ENCODE data around the gene TBL1X. TPM values are rescaled to one million over a fixed set of nuclear protein-coding genes. Genes with fewer than 3 reads are reported as not detected.

TBL1X gene
- total and polyA plus RNA-seq, 2 of the 4 experiments (the other 2 are of a cell fraction) = 16.2 to 20.8 TPM

GRCh38 chrX:9440116-9440844 is 24.6 kb upstream of the TBL1X start:
- Histone ChIP-seq H2AFZ (replicated peaks; ENCODE audit: low read length, poor library complexity) (no peak overlapping the region), H2BK5ac (ENCODE audit: low read depth, low read length, poor library complexity, severe bottlenecking) (no peak overlapping the region), H2BK15ac (ENCODE audit: low read depth, low read length) (no peak overlapping the region), H3K79me1 (ENCODE audit: low read depth in 1 of 2, low read length in 2 of 2) (no peaks in the 10 kb centered on the region), H3K4ac (ENCODE audit: low read depth, low read length) (no peak overlapping the region), H4K8ac (ENCODE audit: low read depth in 2 of 2, low read length in 2 of 2) (no peak overlapping the region), H3K4me1 (ENCODE audit: control insufficient read depth, insufficient read depth, low read length) (peaks cover 1% of the 10 kb centered on the region; the same call in 1 of the 2 replicates), H4K91ac (ENCODE audit: insufficient read depth, low read depth, low read length) (no peak overlapping the region), H3K18ac (ENCODE audit: low read depth, low read length) (no peak overlapping the region), H3K4me3 (ENCODE audit: insufficient read depth, low read depth, low read length) (no peak overlapping the region), H2BK120ac (ENCODE audit: low read depth, low read length) (no peak overlapping the region), H3K27ac (ENCODE audit: insufficient read depth, low read length) (no peak overlapping the region), H2AK9ac (replicated peaks; ENCODE audit: low read depth, low read length, poor library complexity) (no peak overlapping the region), H3K9me1 (ENCODE audit: insufficient read depth, low read length) (no peaks in the 10 kb centered on the region), H2BK20ac (ENCODE audit: low read depth, low read length) (no peak overlapping the region), H3K36me3 (ENCODE audit: control insufficient read depth, insufficient read depth, low read length) (no peaks in the 10 kb centered on the region), H3K27me3 (ENCODE audit: control insufficient read depth, insufficient read depth, low read length) (no peaks in the 10 kb centered on the region), H3K9ac (ENCODE audit: low read depth, low read length) (no peak overlapping the region), H3K4me2 (ENCODE audit: low read depth, low read length) (no peak overlapping the region), H2AK5ac (ENCODE audit: low read depth, low read length) (no peak overlapping the region), H3K9me3 (ENCODE audit: control insufficient read depth, insufficient read depth, low read length) (no peaks in the 10 kb centered on the region; the same call in 1 of the 2 replicates), H4K20me1 (ENCODE audit: insufficient read depth, low read length) (no peaks in the 10 kb centered on the region), H3K56ac (ENCODE audit: extremely low read depth, insufficient read depth, low read length) (no peak overlapping the region), H3K23ac (ENCODE audit: low read depth, low read length) (no peak overlapping the region), H3K14ac (replicated peaks; ENCODE audit: low read depth, low read length) (no peak overlapping the region), H4K5ac (ENCODE audit: low read depth, low read length) (no peak overlapping the region)
- BruUV-seq (replicated peaks) = no TSS peak
- ATAC-seq (ENCODE audit: low read depth) (no peak), DNase-seq (no peak)
- POLR2A ChIA-PET (ENCODE audit: unreplicated experiment) = no interaction called here
- in situ Hi-C loops (cut with MboI; ENCODE audit: low sequenced_read_pairs) (no loop called here), dilution Hi-C loops (cut with HindIII; ENCODE audit: low sequenced_read_pairs, unreplicated experiment) (no loop called here), intact Hi-C loops (cut with micrococcal nuclease) (no loop called here)
- TF ChIP-seq POLR2A (IDR thresholded peaks at IDR 0.05; ENCODE audit: low read depth, low read length) (no peak), NFE2L2 (IDR thresholded peaks at IDR 0.05; ENCODE audit: low read depth, low read length) (no peak), RAD21 (IDR thresholded peaks at IDR 0.05; ENCODE audit: low read length) (no peak), RCOR1 (IDR thresholded peaks at IDR 0.05; ENCODE audit: insufficient replicate concordance, low read length) (no peak), ELK1 (IDR thresholded peaks at IDR 0.05; ENCODE audit: borderline replicate concordance, low read depth, low read length) (no peak), RFX5 (IDR thresholded peaks at IDR 0.05; ENCODE audit: low read depth, low read length) (no peak), CEBPB (IDR thresholded peaks at IDR 0.05; ENCODE audit: low read depth, low read length) (no peak), SMC3 (IDR thresholded peaks at IDR 0.05; ENCODE audit: low read depth, low read length) (no peak), MAZ (IDR thresholded peaks at IDR 0.05; ENCODE audit: borderline replicate concordance, low read depth, low read length) (no peak), BHLHE40 (IDR thresholded peaks at IDR 0.05; ENCODE audit: low read depth, low read length) (no peak), FOS (IDR thresholded peaks at IDR 0.05; ENCODE audit: low read depth, low read length) (no peak), MXI1 (IDR thresholded peaks at IDR 0.05; ENCODE audit: borderline replicate concordance, low read depth, low read length) (no peak)
- TF ChIP-seq, protein P1, sequence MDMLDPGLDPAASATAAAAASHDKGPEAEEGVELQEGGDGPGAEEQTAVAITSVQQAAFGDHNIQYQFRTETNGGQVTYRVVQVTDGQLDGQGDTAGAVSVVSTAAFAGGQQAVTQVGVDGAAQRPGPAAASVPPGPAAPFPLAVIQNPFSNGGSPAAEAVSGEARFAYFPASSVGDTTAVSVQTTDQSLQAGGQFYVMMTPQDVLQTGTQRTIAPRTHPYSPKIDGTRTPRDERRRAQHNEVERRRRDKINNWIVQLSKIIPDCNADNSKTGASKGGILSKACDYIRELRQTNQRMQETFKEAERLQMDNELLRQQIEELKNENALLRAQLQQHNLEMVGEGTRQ (IDR thresholded peaks at IDR 0.05; ENCODE audit: low read depth, low read length) = no peak
- CTCF ChIA-PET = interaction anchor here (0.7 kb wide), 2 partner anchors 11 to 1775 kb away, joined by 3 read pairs; no protein-coding TSS in a partner anchor
- WGBS, 2 experiments (ENCODE audit: extremely low coverage in 2 of 2, insufficient read length in 1 of 2) = no CpG with 5 or more reads among the region's 3 CpGs

Measured in IMR-90 (cell line).